GM18951 (cell line): ENCODE results near the gene ZNRF4.

Experiments
- POLR2A ChIP-seq: IDR thresholded peaks from 4 replicates; pipeline ENCODE4 v1.6.1; 2011; ENCODE audit warnings: mild to moderate bottlenecking; ENCODE audit not compliant: insufficient read length, insufficient read depth; ENCODE audit errors: extremely low read depth
- in situ Hi-C: fragments of 300-500 bp; cut with MboI; formaldehyde crosslinking; loops from one replicate; pipeline ENCODE4 v1.12.0; 2022; ENCODE audit warnings: low sequenced_read_pairs, mixed read lengths, inconsistent platforms; ENCODE audit not compliant: unreplicated experiment

The ZNRF4 gene

DNA sequence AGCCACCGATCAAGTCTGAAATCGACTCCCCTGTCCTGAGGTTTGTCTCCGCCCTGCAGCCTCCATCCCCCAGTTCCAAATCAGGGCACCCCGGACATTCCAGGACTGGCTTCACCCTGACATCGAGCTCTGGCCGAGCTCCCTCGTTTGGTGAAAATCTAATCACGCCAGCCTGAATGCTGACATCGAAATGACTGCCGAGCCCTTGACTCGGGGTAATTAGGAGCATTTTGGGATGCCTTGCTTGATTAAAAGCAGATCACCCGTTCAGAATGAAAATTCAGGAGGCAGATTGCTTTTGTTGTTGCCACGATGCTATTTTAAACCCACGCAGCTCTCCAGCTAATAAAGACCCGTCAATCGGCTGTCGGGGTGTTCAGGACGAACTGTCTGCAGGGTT lies 34.3 kb downstream of the ZNRF4 start:
- in situ Hi-C loops: no loop called here
- no peak for TF ChIP-seq POLR2A

DNA sequence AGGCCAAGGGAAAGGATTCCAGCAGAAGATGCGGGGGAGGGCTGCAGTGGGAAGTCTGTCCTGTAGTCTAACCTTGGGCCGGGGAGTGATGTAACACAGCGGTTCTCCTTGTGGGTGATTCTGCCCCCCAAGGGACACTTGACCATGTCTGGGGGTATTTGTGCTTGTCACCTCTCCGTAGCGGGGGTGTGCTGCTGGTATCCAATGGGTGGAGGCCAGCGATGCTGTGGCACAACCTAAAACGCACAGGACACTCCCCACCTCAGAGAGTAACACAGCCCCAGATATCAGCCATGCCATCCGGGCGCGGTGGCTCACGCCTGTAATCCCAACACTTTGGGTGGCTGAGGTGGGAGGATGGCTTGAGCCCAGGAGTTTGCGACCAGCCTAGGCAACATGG lies 36.3 kb downstream of the ZNRF4 start:
- TF ChIP-seq POLR2A: no peak
- in situ Hi-C loops: no loop called here

DNA sequence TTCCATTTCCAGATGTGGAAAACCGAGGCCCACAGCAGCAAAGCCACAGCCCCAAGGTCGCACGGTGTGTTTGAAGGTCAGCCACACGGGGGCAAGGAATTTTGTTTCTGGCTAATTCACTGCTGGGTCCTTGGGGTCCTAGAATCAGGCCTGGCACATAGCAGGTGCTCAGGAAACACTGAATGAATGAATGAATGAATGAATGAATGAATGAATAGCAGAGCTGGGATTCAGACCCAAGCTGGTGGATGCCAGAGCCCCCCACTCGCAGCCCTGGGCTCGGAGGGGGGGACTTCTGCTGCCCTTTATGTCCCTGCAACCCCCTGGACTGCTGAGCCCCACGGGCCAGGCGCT lies 37.0 kb downstream of the ZNRF4 start:
- in situ Hi-C loops: no loop called here

DNA sequence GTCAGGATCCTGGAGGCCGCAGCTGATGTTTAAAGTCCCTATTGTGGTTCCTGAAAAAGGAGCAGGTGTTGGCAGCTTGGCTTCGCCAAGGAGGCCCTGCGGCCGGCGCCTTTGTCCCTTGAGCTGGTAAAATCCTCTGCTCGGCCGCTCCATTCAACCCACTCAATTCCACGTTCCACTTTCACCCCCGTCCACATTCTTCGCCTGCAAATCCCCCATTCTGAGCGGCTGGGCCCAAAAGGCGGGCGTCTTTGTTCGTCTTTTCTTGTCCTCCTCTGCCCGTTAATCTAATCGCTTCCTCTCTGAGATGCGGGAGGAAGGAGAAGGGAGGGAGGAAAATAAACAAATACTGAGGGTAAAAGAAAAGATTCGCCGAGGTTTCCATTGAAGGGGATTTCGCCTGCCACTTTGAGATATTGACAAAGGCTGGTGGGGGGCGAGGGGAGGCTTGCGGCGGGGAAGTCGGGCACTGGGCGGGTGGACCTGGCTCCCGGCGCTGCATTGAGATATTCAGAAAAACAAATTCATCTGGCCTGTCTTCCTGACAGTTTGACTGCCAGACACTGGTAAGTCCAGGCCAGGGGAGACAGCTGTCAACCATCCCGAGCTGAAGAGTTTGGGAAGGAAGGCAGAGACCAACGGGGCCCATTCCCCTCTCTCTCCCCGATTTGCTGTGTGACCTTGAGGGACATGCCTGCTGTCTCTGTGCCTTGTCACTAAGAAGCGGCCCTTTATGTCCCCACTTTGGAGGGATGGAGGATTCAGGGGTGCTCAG lies 37.6 kb downstream of the ZNRF4 start:
- no peak for TF ChIP-seq POLR2A

More for the DNA sequence above, 37.0 kb downstream of the ZNRF4 start:
- no peak for TF ChIP-seq POLR2A

DNA sequence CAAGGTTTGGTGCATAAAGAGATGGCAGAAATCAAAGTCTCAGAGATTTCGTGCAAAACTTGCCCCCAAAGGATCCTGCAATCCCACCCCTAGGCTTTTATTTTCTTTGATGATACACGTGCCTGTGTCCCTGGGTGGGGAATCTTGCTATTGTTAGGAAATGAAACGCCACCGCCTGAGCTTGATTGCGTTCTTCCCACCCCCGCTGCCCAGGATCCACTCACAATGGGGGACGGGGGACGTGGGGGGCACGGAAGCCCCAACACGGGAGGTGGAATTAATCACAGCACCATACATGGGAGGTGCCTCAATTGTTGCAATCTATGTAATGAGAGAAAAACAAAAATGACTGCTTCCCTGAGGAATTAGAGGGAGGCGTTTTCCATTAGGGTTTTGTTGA lies 39.6 kb downstream of the ZNRF4 start:
- no peak for TF ChIP-seq POLR2A
- in situ Hi-C loops: no loop called here

More for the DNA sequence above, 37.6 kb downstream of the ZNRF4 start:
- in situ Hi-C loops: no loop called here

DNA sequence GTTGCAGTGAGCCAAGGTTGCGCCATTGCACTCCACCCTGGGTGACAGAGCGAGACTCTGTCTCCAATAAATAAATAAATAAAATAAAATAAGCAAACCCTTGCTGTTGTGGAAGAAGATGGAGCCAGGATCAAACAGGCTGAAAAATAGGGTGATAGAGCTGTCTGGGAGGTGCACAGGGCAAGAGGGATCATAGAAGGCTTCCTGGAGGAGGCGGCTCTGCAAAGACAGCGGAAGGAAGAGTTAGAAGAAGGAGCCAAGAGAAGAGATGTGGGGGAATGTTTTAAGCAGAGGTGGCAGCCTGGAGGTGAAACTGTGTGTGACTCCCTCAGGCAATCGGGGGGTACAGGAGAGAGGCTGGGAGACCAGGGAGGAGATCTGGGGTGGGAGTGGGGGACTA lies 40.6 kb downstream of the ZNRF4 start:
- in situ Hi-C loops: no loop called here
- TF ChIP-seq POLR2A: no peak

DNA sequence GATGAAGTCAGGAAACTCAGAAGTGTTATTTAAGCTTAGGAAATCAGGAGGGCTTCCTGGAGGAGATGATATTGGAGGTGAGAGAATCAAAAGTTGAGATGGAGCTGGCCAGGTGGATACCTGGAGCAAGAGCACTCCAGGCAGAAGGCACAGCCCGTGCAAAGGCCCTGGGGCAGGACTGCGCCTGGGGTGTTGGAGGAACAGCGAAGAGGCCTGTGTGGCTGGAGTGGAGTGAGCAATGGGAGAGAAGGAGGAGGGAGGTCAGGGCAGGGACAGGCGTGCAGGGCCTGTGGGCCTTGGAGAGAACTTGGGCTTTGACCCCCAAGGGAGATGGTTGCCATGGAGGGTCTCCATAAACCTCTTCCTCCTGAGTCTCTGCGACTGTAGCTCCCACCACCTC lies 42.1 kb downstream of the ZNRF4 start:
- no peak for TF ChIP-seq POLR2A
- in situ Hi-C loops: no loop called here

DNA sequence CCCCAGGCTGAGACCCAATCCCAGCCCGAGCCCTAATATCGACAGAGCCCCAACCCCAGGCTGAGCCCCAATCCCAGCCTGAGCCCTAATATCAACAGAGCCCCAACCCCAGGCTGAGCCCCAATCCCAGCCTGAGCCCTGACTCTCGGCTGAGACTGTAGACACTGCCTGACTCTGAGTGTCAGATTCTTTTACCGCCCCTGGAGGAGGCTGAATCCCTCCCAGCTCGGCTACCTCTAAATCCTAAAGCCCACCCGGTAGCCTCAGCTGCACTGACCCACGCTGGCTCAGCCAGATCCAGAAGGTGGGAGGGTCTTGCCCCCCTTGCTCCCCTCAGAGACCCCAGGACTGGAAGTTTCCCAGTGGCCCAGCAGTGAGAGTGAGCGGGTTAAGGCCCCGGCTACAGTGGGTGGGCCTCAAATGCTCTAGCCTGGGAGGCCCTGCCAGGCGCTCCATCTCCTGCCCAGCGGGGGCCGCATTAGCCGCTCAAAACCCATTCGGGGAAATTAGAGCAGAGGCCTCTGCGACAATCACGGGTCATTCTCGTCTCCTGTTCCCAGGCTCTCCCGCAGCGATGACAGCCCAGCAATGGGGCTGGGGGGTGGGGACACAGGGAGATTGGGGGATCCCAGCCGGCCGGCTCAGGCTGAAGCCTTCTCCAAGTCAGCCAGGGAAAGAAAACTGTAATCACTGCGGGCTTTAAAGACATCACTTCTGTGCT lies 43.8 kb downstream of the ZNRF4 start:
- in situ Hi-C loops: no loop called here
- no peak for TF ChIP-seq POLR2A

DNA sequence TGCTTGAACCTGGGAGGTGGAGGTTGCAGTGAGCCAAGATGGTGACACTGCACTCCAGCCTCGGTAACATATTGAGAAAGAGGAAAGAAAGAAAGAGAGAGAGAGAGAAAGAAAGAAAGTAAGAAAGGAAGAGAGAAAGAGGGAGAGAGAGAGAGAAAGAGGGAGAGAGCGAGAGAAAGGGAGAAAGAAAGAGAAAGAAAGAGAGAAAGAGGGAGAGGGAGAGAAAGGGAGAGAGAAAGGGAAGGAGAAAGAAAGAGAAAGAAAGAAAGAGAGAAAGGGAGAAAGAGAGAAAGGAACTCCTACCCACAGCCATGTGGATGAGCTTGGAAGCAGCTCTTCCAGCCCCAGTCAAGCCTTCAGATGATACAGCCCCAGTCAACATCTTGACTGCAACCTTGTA lies 46.7 kb downstream of the ZNRF4 start:
- no peak for TF ChIP-seq POLR2A
- in situ Hi-C loops: no loop called here

DNA sequence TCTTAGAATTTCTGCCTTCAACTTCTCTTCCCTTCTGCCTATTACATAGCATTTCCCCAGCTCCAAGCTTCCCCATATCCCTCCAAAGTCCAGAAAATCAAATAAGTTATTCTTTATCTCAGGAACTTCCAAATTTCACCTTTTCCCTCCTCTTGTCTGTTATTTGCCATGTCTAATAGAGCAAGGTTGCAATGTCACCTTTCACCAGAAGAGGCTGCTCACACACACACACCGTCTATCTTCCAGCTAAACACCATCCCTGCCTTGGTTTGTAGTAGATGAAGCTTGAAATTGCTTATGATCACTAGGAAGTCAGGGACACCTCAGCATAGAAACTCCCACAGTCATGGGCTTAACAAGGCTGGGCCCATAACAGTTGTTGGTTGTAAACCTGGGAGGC lies 48.4 kb downstream of the ZNRF4 start:
- TF ChIP-seq POLR2A: no peak
- in situ Hi-C loops: no loop called here

DNA sequence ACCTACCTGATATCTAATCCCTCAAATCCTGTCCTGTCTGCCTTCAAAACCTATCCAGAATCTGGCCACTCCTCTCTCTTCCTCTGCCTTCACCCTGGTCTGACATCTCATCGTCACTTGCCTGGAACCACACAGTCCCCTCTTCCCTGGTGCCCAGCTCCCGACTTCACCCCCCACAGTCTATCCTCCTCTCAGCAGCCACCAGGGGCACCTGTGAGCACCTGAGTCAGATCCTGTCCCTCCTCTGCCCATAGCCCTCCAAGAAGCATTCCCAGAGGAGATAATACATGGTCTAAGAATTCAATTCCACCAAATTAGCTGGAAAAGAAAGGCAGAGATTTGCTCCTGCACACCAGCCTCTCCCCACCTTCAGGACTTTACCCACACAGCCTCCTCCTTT lies 48.9 kb downstream of the ZNRF4 start:
- TF ChIP-seq POLR2A: no peak
- in situ Hi-C loops: no loop called here
